ENCODE results near the gene ZP2.
A peak's percentile ranks its signal among the peaks of the same experiment; 100 is the strongest.

The ZP2 gene

DNA sequence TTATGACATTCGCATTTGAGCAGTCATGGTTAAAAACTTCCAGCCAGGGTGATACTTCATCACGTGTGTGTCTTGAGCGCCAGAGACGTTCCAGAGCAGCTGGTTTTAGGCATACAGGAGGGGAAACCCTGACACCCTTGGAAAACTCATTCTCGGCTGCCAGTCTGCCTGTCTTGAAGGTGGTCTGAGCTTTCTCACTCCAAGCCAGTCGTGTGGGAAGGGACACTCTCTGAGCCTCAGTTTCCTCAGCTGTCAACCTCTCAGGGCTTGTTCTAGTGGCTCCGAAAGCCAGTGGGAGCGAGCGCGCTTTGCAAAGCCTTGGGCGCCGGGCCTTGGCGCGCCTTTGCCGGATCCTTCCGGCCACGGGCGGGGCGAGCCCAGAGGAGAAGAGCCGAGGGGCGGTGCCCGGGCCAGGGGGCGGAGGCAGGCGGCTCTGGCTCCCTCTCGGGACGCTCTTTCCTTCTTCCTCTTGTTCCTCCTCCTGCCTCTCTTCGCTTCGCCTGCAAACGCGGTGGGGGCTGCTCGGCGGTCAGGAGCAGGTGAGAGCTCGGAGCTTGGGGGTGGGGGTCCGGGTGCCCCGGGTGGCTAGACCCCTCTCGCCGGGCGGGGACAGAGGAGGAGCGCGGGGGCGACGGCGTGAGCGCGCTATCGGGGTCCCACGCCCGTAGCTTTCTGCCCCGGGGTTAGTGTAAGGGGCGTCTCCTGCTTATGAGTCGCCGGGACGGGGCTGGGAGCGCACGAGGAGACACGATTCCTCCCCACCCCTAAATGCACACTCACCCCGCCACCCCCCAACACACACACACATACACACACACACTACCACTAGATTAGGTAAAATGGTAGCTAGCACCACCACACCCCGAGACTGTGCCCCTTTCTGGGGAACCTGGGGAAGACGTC is 52.9 kb downstream of the ZP2 start, which contains the start of gene LDAF1 (continued):
- no peak for TF ChIP-seq ZNF18 (tag by site-specific recombination; IDR thresholded peaks at IDR 0.05)
- no peak for TF ChIP-seq ZNF239 (tag by site-specific recombination; IDR thresholded peaks at IDR 0.05)
- no peak for TF ChIP-seq ZNF2 (tag by site-specific recombination; IDR thresholded peaks at IDR 0.05)
- no peak for TF ChIP-seq ZNF214 (tag by site-specific recombination; IDR thresholded peaks at IDR 0.05; ENCODE audit: borderline replicate concordance)
- no peak for TF ChIP-seq ZNF548 (tag by site-specific recombination; IDR thresholded peaks at IDR 0.05)
- TF ChIP-seq MEIS1 (CRISPR knock-in tag; IDR thresholded peaks at IDR 0.05; ENCODE audit: borderline replicate concordance), result no peak
- TF ChIP-seq, protein P1, sequence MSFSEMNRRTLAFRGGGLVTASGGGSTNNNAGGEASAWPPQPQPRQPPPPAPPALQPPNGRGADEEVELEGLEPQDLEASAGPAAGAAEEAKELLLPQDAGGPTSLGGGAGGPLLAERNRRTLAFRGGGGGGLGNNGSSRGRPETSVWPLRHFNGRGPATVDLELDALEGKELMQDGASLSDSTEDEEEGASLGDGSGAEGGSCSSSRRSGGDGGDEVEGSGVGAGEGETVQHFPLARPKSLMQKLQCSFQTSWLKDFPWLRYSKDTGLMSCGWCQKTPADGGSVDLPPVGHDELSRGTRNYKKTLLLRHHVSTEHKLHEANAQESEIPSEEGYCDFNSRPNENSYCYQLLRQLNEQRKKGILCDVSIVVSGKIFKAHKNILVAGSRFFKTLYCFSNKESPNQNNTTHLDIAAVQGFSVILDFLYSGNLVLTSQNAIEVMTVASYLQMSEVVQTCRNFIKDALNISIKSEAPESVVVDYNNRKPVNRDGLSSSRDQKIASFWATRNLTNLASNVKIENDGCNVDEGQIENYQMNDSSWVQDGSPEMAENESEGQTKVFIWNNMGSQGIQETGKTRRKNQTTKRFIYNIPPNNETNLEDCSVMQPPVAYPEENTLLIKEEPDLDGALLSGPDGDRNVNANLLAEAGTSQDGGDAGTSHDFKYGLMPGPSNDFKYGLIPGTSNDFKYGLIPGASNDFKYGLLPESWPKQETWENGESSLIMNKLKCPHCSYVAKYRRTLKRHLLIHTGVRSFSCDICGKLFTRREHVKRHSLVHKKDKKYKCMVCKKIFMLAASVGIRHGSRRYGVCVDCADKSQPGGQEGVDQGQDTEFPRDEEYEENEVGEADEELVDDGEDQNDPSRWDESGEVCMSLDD (tag by site-specific recombination; IDR thresholded peaks at IDR 0.05), result peak; percentile 41; the same call in 1 of the 2 replicates
- no peak for TF ChIP-seq ZNF391 (tag by site-specific recombination; IDR thresholded peaks at IDR 0.05; ENCODE audit: borderline replicate concordance, low read depth)
- no peak for TF ChIP-seq ZFP3 (tag by site-specific recombination; IDR thresholded peaks at IDR 0.05; ENCODE audit: low read depth)
- TF ChIP-seq ZNF585B (tag by site-specific recombination; IDR thresholded peaks at IDR 0.05), result no peak
- no peak for TF ChIP-seq ZNF571 (tag by site-specific recombination; IDR thresholded peaks at IDR 0.05)
- peak; percentile 82; the same call in 1 of the 2 replicates for TF ChIP-seq ZNF561 (tag by site-specific recombination; IDR thresholded peaks at IDR 0.05; ENCODE audit: borderline replicate concordance)
- TF ChIP-seq ZNF621 (tag by site-specific recombination; IDR thresholded peaks at IDR 0.05), result no peak
- no peak for TF ChIP-seq BCL11B (tag by site-specific recombination; IDR thresholded peaks at IDR 0.05; ENCODE audit: low read depth)
- no peak for TF ChIP-seq ZNF768 (tag by site-specific recombination; IDR thresholded peaks at IDR 0.05)
- TF ChIP-seq ZNF529 (tag by site-specific recombination; IDR thresholded peaks at IDR 0.05; ENCODE audit: insufficient replicate concordance), result no peak
- TF ChIP-seq ZNF23 (tag by site-specific recombination; IDR thresholded peaks at IDR 0.05; ENCODE audit: borderline replicate concordance), result no peak
- no peak for TF ChIP-seq ZSCAN16 (tag by site-specific recombination; IDR thresholded peaks at IDR 0.05)
- TF ChIP-seq ZNF623 (tag by site-specific recombination; IDR thresholded peaks at IDR 0.05), result no peak
- TF ChIP-seq ZNF140 (tag by site-specific recombination; IDR thresholded peaks at IDR 0.05), result no peak
- TF ChIP-seq ZNF416 (tag by site-specific recombination; IDR thresholded peaks at IDR 0.05), result no peak
- TF ChIP-seq ZNF335 (tag by site-specific recombination; conservative IDR thresholded peaks at IDR 0.05), result peak; percentile 96
- no peak for TF ChIP-seq BCL6B (tag by site-specific recombination; IDR thresholded peaks at IDR 0.05)
- TF ChIP-seq ZNF514 (tag by site-specific recombination; IDR thresholded peaks at IDR 0.05), result no peak
- TF ChIP-seq, protein P2, sequence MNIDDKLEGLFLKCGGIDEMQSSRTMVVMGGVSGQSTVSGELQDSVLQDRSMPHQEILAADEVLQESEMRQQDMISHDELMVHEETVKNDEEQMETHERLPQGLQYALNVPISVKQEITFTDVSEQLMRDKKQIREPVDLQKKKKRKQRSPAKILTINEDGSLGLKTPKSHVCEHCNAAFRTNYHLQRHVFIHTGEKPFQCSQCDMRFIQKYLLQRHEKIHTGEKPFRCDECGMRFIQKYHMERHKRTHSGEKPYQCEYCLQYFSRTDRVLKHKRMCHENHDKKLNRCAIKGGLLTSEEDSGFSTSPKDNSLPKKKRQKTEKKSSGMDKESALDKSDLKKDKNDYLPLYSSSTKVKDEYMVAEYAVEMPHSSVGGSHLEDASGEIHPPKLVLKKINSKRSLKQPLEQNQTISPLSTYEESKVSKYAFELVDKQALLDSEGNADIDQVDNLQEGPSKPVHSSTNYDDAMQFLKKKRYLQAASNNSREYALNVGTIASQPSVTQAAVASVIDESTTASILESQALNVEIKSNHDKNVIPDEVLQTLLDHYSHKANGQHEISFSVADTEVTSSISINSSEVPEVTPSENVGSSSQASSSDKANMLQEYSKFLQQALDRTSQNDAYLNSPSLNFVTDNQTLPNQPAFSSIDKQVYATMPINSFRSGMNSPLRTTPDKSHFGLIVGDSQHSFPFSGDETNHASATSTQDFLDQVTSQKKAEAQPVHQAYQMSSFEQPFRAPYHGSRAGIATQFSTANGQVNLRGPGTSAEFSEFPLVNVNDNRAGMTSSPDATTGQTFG (tag by site-specific recombination; IDR thresholded peaks at IDR 0.05; ENCODE audit: borderline replicate concordance), result no peak
- no peak for TF ChIP-seq ZNF626 (tag by site-specific recombination; IDR thresholded peaks at IDR 0.05)
- TF ChIP-seq ZNF202 (tag by site-specific recombination; IDR thresholded peaks at IDR 0.05; ENCODE audit: borderline replicate concordance), result no peak
- no peak for TF ChIP-seq MZF1 (tag by site-specific recombination; IDR thresholded peaks at IDR 0.05; ENCODE audit: borderline replicate concordance)
- TF ChIP-seq GLI2 (tag by site-specific recombination; IDR thresholded peaks at IDR 0.05; ENCODE audit: borderline replicate concordance, low read depth), result no peak
- TF ChIP-seq, protein P3, sequence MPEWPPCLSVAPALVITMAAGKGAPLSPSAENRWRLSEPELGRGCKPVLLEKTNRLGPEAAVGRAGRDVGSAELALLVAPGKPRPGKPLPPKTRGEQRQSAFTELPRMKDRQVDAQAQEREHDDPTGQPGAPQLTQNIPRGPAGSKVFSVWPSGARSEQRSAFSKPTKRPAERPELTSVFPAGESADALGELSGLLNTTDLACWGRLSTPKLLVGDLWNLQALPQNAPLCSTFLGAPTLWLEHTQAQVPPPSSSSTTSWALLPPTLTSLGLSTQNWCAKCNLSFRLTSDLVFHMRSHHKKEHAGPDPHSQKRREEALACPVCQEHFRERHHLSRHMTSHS (tag by site-specific recombination; IDR thresholded peaks at IDR 0.05), result no peak
- no peak for TF ChIP-seq ZIC2 (tag by site-specific recombination; IDR thresholded peaks at IDR 0.05)
- no peak for TF ChIP-seq ZNF664 (tag by site-specific recombination; IDR thresholded peaks at IDR 0.05)

Measured in HEK293 (cell line).